Retina (tissue), 1 donor: ENCODE data around the gene RSRC2.
"Not testable (repeated sequence)": the region's sequence is repeated elsewhere in the genome, so short reads cannot be mapped to it uniquely, and the experiment has no call there.

Source experiments
- DNase-seq: peaks from one replicate; pipeline ENCODE4 v3.0.0-alpha.2; 2016

RSRC2 gene

GRCh38 chr12:122483969-122484368 lies 42.8 kb downstream of the RSRC2 start:
- no peak for DNase-seq

- no peak for DNase-seq
Measured at GRCh38 chr12:122481861-122482260, 44.9 kb downstream of the RSRC2 start.

- no peak for DNase-seq
Measured at GRCh38 chr12:122480753-122481152, 46.0 kb downstream of the RSRC2 start.

GRCh38 chr12:122474324-122474716 lies 52.4 kb downstream of the RSRC2 start:
- no peak for DNase-seq

GRCh38 chr12:122473543-122474323 lies 53.0 kb downstream of the RSRC2 start:
- DNase-seq, result no peak

- peak; percentile 4 for DNase-seq
Measured at GRCh38 chr12:122471324-122472226, 55.2 kb downstream of the RSRC2 start.

- DNase-seq, result not testable (repeated sequence)
Measured at GRCh38 chr12:122470576-122470975, 56.2 kb downstream of the RSRC2 start.

- DNase-seq, result not testable (repeated sequence)
Measured at GRCh38 chr12:122469856-122470255, 56.9 kb downstream of the RSRC2 start.

- DNase-seq, result no peak
Measured at GRCh38 chr12:122467983-122468382, 58.8 kb downstream of the RSRC2 start.

GRCh38 chr12:122464317-122465042 lies 62.3 kb downstream of the RSRC2 start:
- not testable (repeated sequence) for DNase-seq

- DNase-seq, result no peak
Measured at GRCh38 chr12:122460641-122461040, 66.1 kb downstream of the RSRC2 start.

GRCh38 chr12:122460061-122460460 lies 66.7 kb downstream of the RSRC2 start:
- DNase-seq, result no peak

GRCh38 chr12:122459211-122459610 lies 67.5 kb downstream of the RSRC2 start:
- no peak for DNase-seq

- no peak for DNase-seq
Measured at GRCh38 chr12:122458105-122459035, 68.4 kb downstream of the RSRC2 start.

- DNase-seq, result no peak
Measured at GRCh38 chr12:122457627-122458026, 69.1 kb downstream of the RSRC2 start.

GRCh38 chr12:122454739-122455138 lies 72.0 kb downstream of the RSRC2 start:
- no peak for DNase-seq

- no peak for DNase-seq
Measured at GRCh38 chr12:122454250-122454721, 72.5 kb downstream of the RSRC2 start.
